Epithelial cell of esophagus (primary cell): ENCODE results near the gene MTCL1.
A peak's percentile ranks its signal among the peaks of the same experiment; 100 is the strongest.

Source experiments
- DNase-seq: peaks from one replicate; pipeline ENCODE4 v3.0.0; 2010; ENCODE audit warnings: low read depth
- H3K4me3 ChIP-seq: 2 replicates; pipeline ENCODE4 v1.5.1; 2011; ENCODE audit warnings: mild to moderate bottlenecking, low read length, control low read depth
- TF ChIP-seq, protein P1 (sequence below): IDR thresholded peaks from 2 replicates; pipeline ENCODE4 v1.5.1; 2011; ENCODE audit warnings: low read depth, mild to moderate bottlenecking, low read length, control low read depth, inconsistent platforms; ENCODE audit not compliant: insufficient read depth; ENCODE audit errors: missing control alignments

MTCL1 gene

GRCh38 chr18:8833480-8833879 is 128.1 kb downstream of the MTCL1 start:
- no peak overlapping the region for H3K4me3 ChIP-seq
- DNase-seq, result no peak
- TF ChIP-seq, protein P1, sequence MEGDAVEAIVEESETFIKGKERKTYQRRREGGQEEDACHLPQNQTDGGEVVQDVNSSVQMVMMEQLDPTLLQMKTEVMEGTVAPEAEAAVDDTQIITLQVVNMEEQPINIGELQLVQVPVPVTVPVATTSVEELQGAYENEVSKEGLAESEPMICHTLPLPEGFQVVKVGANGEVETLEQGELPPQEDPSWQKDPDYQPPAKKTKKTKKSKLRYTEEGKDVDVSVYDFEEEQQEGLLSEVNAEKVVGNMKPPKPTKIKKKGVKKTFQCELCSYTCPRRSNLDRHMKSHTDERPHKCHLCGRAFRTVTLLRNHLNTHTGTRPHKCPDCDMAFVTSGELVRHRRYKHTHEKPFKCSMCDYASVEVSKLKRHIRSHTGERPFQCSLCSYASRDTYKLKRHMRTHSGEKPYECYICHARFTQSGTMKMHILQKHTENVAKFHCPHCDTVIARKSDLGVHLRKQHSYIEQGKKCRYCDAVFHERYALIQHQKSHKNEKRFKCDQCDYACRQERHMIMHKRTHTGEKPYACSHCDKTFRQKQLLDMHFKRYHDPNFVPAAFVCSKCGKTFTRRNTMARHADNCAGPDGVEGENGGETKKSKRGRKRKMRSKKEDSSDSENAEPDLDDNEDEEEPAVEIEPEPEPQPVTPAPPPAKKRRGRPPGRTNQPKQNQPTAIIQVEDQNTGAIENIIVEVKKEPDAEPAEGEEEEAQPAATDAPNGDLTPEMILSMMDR, result no peak

DNA sequence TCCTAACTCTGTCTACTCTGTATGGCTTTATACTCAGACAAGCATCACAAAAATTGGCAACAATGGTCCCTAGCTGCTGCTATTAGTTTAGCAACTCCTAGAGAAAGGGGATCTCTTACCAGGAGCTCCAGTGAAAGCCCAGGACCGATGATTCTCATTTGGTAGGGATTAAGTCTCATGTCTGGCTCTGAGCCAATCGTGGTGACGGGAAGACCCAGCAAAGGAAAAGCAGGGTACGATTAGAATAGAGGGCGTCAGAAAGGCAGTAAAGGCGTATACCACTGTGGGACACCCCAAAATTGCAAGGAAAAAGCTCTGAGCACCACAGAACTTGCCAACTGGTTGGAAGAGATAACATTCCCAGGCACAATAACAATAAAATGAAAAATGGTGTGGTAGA is 129.5 kb downstream of the MTCL1 start:
- no peak overlapping the region for H3K4me3 ChIP-seq
- TF ChIP-seq, protein P1, result no peak
- DNase-seq, result no peak

GRCh38 chr18:8835521-8835953 is 130.2 kb downstream of the MTCL1 start:
- TF ChIP-seq, protein P1, result no peak
- DNase-seq, result no peak
- no peak overlapping the region for H3K4me3 ChIP-seq

GRCh38 chr18:8839281-8839680 is 133.9 kb downstream of the MTCL1 start:
- no peak overlapping the region for H3K4me3 ChIP-seq
- TF ChIP-seq, protein P1, result no peak
- no peak for DNase-seq

- peak; percentile 40 for DNase-seq
- no peak overlapping the region for H3K4me3 ChIP-seq
- TF ChIP-seq, protein P1, result no peak
Observed at GRCh38 chr18:8841781-8842485, 136.6 kb downstream of the MTCL1 start.

GRCh38 chr18:8842506-8842905 is 137.2 kb downstream of the MTCL1 start:
- H3K4me3 ChIP-seq, result no peak overlapping the region
- DNase-seq, result no peak
- TF ChIP-seq, protein P1, result no peak

GRCh38 chr18:8843005-8843404 is 137.6 kb downstream of the MTCL1 start:
- DNase-seq, result no peak
- TF ChIP-seq, protein P1, result no peak
- no peak overlapping the region for H3K4me3 ChIP-seq
